Liver (tissue), 9 donors: Measurements from ENCODE around the gene TP53AIP1. TPM values are rescaled to one million over a fixed set of nuclear protein-coding genes. Genes with fewer than 3 reads are reported as not detected.
A peak's percentile ranks its signal among the peaks of the same experiment; 100 is the strongest.

Source experiments
- DNase-seq: peaks from one replicate; pipeline ENCODE4 v3.0.0-alpha.2; 2017; ENCODE audit warnings: low spot score
- H3K27ac ChIP-seq, 2 donors: one replicate each; pipeline ENCODE4 v1.7.0; 2013; ENCODE audit warnings: inconsistent platforms in 2 of 2, low read length in 2 of 2, control low read depth in 1 of 2, low read depth in 1 of 2, mild to moderate bottlenecking in 1 of 2
- H3K27me3 ChIP-seq, 4 donors: one replicate each; pipeline versions ENCODE4 v1.6.1 to v1.7.0; 2013; ENCODE audit warnings: low read length in 3 of 4, inconsistent platforms in 1 of 4, mild to moderate bottlenecking in 1 of 4, moderate library complexity in 1 of 4; ENCODE audit not compliant: control insufficient read depth in 4 of 4, insufficient read depth in 4 of 4
- H3K36me3 ChIP-seq, 4 donors: one replicate each; pipeline versions ENCODE4 v1.6.1 to v1.7.0; 2013; ENCODE audit warnings: low read length in 3 of 4, mild to moderate bottlenecking in 3 of 4, low read depth in 1 of 4, moderate library complexity in 1 of 4; ENCODE audit not compliant: control insufficient read depth in 4 of 4, insufficient read depth in 3 of 4
- H3K4me1 ChIP-seq, 4 donors: one replicate each; pipeline versions ENCODE4 v1.6.1 to v1.7.0; 2013; ENCODE audit warnings: low read length in 3 of 4, mild to moderate bottlenecking in 3 of 4, moderate library complexity in 1 of 4; ENCODE audit not compliant: control insufficient read depth in 4 of 4, insufficient read depth in 4 of 4
- H3K4me3 ChIP-seq, 3 donors: one replicate each; pipeline versions ENCODE4 v1.6.1 to v1.7.0; 2013; ENCODE audit warnings: low read length in 3 of 3, control low read depth in 1 of 3, low read depth in 1 of 3, mild to moderate bottlenecking in 1 of 3
- H3K9ac ChIP-seq, 2 donors: one replicate each; pipeline ENCODE4 v1.7.0; 2013; ENCODE audit warnings: low read length in 2 of 2, mild to moderate bottlenecking in 2 of 2, moderate library complexity in 2 of 2, control low read depth in 1 of 2, low read depth in 1 of 2
- H3K9me3 ChIP-seq, 4 donors: one replicate each; pipeline versions ENCODE4 v1.6.1 to v1.7.0; 2013; ENCODE audit warnings: low read length in 3 of 4; ENCODE audit not compliant: control insufficient read depth in 4 of 4
- EGR1 ChIP-seq, 2 donors: IDR thresholded peaks; 2 replicates each; pipeline ENCODE4 v1.6.1; 2016 to 2018; ENCODE audit warnings: antibody characterized with exemption in 2 of 2, low read depth in 2 of 2
- FOXA2 ChIP-seq: IDR thresholded peaks from 2 replicates; pipeline ENCODE4 v1.6.1; 2016; ENCODE audit warnings: antibody characterized with exemption
- GABPA ChIP-seq, 2 donors: IDR thresholded peaks in 1 of 2; conservative IDR thresholded peaks in 1 of 2; 2 replicates each; pipeline ENCODE4 v1.6.1; 2016; ENCODE audit warnings: antibody characterized with exemption in 2 of 2, mild to moderate bottlenecking in 1 of 2, moderate library complexity in 1 of 2
- HNF4A ChIP-seq, 2 donors: conservative IDR thresholded peaks; 2 replicates each; pipeline ENCODE4 v1.6.1; 2016; ENCODE audit warnings: antibody characterized with exemption in 2 of 2, mild to moderate bottlenecking in 2 of 2
- JUND ChIP-seq, 2 donors: IDR thresholded peaks; 2 replicates each; pipeline ENCODE4 v1.6.1; 2016; ENCODE audit warnings: antibody characterized with exemption in 2 of 2
- NR2F2 ChIP-seq: IDR thresholded peaks from 2 replicates; pipeline ENCODE4 v1.6.1; 2016; ENCODE audit warnings: antibody characterized with exemption
- RXRA ChIP-seq, 2 donors: IDR thresholded peaks; 2 replicates each; pipeline ENCODE4 v1.6.1; 2017 to 2018; ENCODE audit warnings: antibody characterized with exemption in 2 of 2, mild to moderate bottlenecking in 1 of 2
- SP1 ChIP-seq: IDR thresholded peaks from 2 replicates; pipeline ENCODE4 v1.6.1; 2018; ENCODE audit warnings: antibody characterized with exemption, mild to moderate bottlenecking
- TAF1 ChIP-seq: conservative IDR thresholded peaks from 2 replicates; pipeline ENCODE4 v1.6.1; 2016; ENCODE audit warnings: antibody characterized with exemption, mild to moderate bottlenecking
- WGBS: extraction: QIAGEN DNeasy Blood & Tissue Kit; methylation state at CpG from one replicate; pipeline ENCODE4 v1.1.7; 2013; 5-methylcytosine and 5-hydroxymethylcytosine counted together
- polyA plus RNA-seq, 2 donors: library from polyadenylated mRNA; stranded (reverse) in 1 of 2; unstranded in 1 of 2; fragments of 200-250 nt in 1 of 2; fragments of >200 nt in 1 of 2; fragmentation: Nextera tagmentation in 1 of 2; extraction: Ambion mirVana in 1 of 2; gene quantifications; one replicate each; pipeline versions ENCODE4 v1.2.1 to v1.2.3, GENCODE V29; 2013 to 2015
- total RNA-seq, 2 donors: library from RNA; depleted of rRNA; stranded (reverse); fragments of >200 nt; gene quantifications; one replicate each; pipeline ENCODE4 v1.2.3, GENCODE V29; 2014
- TF ChIP-seq, protein P1 (sequence below): IDR thresholded peaks from 2 replicates; pipeline ENCODE4 v1.6.1; 2016; ENCODE audit warnings: antibody characterized with exemption
- TF ChIP-seq, protein P2 (sequence below): fragments of 150-350 bp; IDR thresholded peaks from 2 replicates; pipeline ENCODE4 v1.5.1; 2017; ENCODE audit warnings: improper control_type of control experiment, low read depth, low read length; ENCODE audit not compliant: missing input control
- TF ChIP-seq, protein P3 (sequence below): IDR thresholded peaks from 2 replicates; pipeline ENCODE4 v1.6.1; 2016; ENCODE audit warnings: antibody characterized with exemption, mild to moderate bottlenecking
- donor health status: healthy.
- donor health status: healthy.
- donor health status: healthy.
- donor health status: healthy.
- donor health status: healthy.

TP53AIP1 gene
- total and polyA plus RNA-seq, 4 donors = 0.08 TPM; not detected in 3

DNA sequence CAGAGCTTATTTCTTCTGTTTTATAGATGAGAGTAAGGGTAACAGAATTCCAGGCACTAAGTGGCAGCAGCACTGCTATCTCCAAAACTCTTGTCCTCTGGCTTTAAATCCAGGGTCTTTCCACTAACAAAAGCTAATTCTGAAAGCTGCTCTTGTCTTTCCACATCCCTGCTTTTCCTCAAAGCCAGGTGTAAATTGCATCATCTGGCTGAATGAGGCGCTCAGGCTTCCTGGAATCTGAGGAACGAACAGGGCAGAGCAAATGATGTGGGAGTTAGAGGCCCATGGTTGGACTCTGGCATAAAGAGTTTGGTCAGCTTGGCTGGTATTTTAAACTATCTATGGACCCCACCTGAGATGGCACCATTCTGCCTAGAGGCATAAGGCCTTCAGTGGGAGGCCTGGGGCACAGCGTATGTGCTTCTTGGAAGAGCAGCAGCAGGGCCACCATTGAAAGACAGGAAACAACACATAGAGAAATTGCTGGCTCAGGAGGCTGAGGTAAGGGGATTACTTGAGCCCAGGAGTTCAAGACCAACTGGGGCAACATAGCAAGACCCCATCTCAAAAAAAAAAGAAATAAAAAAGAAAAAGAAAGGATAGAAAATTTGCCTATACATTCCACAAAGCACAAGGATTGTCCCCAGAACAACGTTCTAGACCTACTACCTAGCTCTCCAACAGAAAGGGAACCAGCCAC, 49.7 kb downstream of the TP53AIP1 start:
- no peak overlapping the region for H3K9ac ChIP-seq
- no peaks in the 10 kb centered on the region for H3K9me3 ChIP-seq
- H3K36me3 ChIP-seq = no peaks in the 10 kb centered on the region
- TF ChIP-seq SP1 (peak; percentile 15), EGR1 (IDR thresholded peaks at IDR 0.05; ENCODE audit: low read depth in 2 of 2) (no peak), GABPA (IDR thresholded peaks at IDR 0.05 in 1 of 2, conservative IDR thresholded peaks at IDR 0.05 in 1 of 2) (no peak), JUND (IDR thresholded peaks at IDR 0.05) (no peak), HNF4A (conservative IDR thresholded peaks at IDR 0.05) (peak in 1 of 2 donors; percentile 44), TAF1 (no peak), RXRA (IDR thresholded peaks at IDR 0.05) (peak in 1 of 2 donors; percentile 27)
- TF ChIP-seq, protein P1, sequence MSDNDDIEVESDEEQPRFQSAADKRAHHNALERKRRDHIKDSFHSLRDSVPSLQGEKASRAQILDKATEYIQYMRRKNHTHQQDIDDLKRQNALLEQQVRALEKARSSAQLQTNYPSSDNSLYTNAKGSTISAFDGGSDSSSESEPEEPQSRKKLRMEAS = peak; percentile 36
- no peak overlapping the region for H3K4me3 ChIP-seq
- 81% methylated on average over 4 of the region's 4 CpGs for WGBS
- peaks cover 19 to 42% (median 24%) of the 10 kb centered on the region in 4 donors for H3K4me1 ChIP-seq
- H3K27me3 ChIP-seq = no peaks in the 10 kb centered on the region
- no peak overlapping the region for H3K27ac ChIP-seq
- DNase-seq = no peak

DNA sequence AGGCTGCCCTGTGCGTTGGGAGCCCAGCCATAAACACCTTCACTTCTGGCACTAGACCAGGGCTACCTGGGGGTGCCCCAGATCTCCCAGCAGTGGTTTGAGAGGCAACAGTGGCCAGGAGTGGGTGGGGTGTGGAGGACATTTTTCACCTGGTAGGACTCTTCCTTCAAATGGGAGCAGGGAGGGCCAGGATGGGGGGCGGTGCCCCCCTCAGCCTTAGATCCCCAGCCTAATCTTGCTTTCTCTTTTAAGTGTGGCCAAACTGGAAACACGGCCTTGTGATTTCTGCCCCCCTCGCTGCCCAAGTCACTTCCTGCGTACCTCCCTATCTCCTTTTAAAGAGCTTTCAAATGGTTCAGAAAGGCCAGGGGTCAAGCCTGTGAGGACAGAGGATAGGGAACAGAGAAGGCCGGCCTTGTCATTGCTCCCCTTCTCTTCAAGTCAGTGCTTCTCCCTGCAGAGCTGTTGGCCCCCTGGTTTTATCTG, 50.7 kb downstream of the TP53AIP1 start:
- H3K27me3 ChIP-seq = no peaks in the 10 kb centered on the region
- H3K9ac ChIP-seq = no peak overlapping the region
- peaks cover 16 to 40% (median 22%) of the 10 kb centered on the region in 4 donors for H3K4me1 ChIP-seq
- no peak for TF ChIP-seq NR2F2
- TF ChIP-seq, protein P2, sequence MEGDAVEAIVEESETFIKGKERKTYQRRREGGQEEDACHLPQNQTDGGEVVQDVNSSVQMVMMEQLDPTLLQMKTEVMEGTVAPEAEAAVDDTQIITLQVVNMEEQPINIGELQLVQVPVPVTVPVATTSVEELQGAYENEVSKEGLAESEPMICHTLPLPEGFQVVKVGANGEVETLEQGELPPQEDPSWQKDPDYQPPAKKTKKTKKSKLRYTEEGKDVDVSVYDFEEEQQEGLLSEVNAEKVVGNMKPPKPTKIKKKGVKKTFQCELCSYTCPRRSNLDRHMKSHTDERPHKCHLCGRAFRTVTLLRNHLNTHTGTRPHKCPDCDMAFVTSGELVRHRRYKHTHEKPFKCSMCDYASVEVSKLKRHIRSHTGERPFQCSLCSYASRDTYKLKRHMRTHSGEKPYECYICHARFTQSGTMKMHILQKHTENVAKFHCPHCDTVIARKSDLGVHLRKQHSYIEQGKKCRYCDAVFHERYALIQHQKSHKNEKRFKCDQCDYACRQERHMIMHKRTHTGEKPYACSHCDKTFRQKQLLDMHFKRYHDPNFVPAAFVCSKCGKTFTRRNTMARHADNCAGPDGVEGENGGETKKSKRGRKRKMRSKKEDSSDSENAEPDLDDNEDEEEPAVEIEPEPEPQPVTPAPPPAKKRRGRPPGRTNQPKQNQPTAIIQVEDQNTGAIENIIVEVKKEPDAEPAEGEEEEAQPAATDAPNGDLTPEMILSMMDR = no peak
- TF ChIP-seq, protein P1 = no peak
- TF ChIP-seq HNF4A (conservative IDR thresholded peaks at IDR 0.05) = no peak
- TF ChIP-seq FOXA2 = no peak
- TF ChIP-seq EGR1 (IDR thresholded peaks at IDR 0.05; ENCODE audit: low read depth in 2 of 2) = no peak
- TF ChIP-seq GABPA (IDR thresholded peaks at IDR 0.05 in 1 of 2, conservative IDR thresholded peaks at IDR 0.05 in 1 of 2) = no peak
- no peak for TF ChIP-seq JUND (IDR thresholded peaks at IDR 0.05)
- H3K27ac ChIP-seq = no peak overlapping the region
- no peak overlapping the region for H3K4me3 ChIP-seq
- H3K9me3 ChIP-seq = no peaks in the 10 kb centered on the region
- WGBS = 74% methylated on average over 6 of the region's 6 CpGs
- no peak for DNase-seq
- no peaks in the 10 kb centered on the region for H3K36me3 ChIP-seq

DNA sequence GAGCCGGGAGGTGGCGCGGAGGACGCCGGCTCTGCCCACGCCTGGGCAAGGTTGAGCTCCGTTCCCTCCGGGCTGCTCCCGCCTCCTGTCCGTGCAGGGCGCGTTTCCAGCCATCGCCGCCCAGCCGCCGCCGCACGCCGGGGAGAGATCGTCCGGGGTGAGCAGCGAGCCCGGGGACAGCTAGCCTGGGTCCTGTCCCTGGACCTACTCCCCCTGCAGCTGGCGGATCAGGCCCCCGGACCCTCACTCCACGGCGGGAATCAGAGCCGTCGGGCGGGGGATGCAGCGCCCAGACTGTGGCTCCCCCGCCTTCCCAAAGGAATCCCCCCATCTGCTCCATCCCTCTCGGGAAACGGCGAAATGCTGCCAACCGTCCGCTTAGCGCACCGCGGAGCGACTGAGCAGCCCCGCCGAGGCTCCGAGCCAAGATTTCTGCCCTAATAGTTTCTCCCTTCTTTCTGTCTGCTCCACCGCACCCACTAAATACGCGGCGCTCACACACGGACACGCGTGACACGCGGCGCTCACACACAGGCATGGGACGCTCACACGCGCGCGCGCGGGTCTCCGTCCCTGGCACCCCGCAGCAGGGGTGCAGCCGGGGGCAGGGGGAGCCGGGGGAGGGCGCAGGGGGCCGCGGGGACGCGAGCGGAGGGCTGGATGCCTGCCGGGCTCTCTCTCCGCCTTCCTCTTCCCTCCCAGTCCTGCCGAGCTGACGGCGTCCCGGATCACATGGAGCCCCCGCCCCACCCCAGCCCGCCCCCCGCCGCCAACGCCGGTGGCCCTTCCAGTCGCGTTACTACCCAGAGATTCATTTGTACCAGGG, 51.9 kb downstream of the TP53AIP1 start, which contains the start of gene KCNJ5:
Gene KCNJ5, plus strand, starts transcription at position 814 of the 826 bp plus-strand sequence. CDS start 19,918 bp downstream, outside the sequence.
- Histone ChIP-seq H3K4me3 (peak within 1 kb of the TSS in 2 of 3 donors; percentile 37 to 54), H3K9ac (no peak within 1 kb of the TSS), H3K4me1 (peaks cover 16 to 40% (median 22%) of the 10 kb centered on the region in 4 donors)

More for the DNA sequence above, 51.9 kb downstream of the TP53AIP1 start, which contains the start of gene KCNJ5:
- TF ChIP-seq SP1 (no peak), NR2F2 (no peak)
- TF ChIP-seq, protein P3, sequence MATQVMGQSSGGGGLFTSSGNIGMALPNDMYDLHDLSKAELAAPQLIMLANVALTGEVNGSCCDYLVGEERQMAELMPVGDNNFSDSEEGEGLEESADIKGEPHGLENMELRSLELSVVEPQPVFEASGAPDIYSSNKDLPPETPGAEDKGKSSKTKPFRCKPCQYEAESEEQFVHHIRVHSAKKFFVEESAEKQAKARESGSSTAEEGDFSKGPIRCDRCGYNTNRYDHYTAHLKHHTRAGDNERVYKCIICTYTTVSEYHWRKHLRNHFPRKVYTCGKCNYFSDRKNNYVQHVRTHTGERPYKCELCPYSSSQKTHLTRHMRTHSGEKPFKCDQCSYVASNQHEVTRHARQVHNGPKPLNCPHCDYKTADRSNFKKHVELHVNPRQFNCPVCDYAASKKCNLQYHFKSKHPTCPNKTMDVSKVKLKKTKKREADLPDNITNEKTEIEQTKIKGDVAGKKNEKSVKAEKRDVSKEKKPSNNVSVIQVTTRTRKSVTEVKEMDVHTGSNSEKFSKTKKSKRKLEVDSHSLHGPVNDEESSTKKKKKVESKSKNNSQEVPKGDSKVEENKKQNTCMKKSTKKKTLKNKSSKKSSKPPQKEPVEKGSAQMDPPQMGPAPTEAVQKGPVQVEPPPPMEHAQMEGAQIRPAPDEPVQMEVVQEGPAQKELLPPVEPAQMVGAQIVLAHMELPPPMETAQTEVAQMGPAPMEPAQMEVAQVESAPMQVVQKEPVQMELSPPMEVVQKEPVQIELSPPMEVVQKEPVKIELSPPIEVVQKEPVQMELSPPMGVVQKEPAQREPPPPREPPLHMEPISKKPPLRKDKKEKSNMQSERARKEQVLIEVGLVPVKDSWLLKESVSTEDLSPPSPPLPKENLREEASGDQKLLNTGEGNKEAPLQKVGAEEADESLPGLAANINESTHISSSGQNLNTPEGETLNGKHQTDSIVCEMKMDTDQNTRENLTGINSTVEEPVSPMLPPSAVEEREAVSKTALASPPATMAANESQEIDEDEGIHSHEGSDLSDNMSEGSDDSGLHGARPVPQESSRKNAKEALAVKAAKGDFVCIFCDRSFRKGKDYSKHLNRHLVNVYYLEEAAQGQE = no peak
- TF ChIP-seq, protein P2 = no peak
- no peak for DNase-seq
- Histone ChIP-seq H3K9me3 (no peaks in the 10 kb centered on the region), H3K27me3 (no peaks in the 10 kb centered on the region), H3K36me3 (no peaks in the 10 kb centered on the region), H3K27ac (no peak within 1 kb of the TSS)
- WGBS = 3% methylated on average over 85 of the region's 85 CpGs
